HG02588 (cell line): ENCODE results near the gene SH3BGRL.

Experiments
- ATAC-seq: cut with Tn5 transposase; IDR thresholded peaks from one replicate; pipeline ENCODE4 v1.9.1; 2021; ENCODE audit warnings: mild to moderate bottlenecking, moderate library complexity; ENCODE audit not compliant: unreplicated experiment

Gene SH3BGRL

GRCh38 chrX:81201671-81202455 lies at the start of gene SH3BGRL, which contains the start of gene HMGN5:
TSS of gene SH3BGRL (plus strand) at chrX:81202102. CDS start at chrX:81202201, 99 bp downstream.
TSS of gene HMGN5 (minus strand) at chrX:81201913. CDS start at chrX:81121549, 80,364 bp downstream.
- peak; percentile 97 for ATAC-seq

DNA sequence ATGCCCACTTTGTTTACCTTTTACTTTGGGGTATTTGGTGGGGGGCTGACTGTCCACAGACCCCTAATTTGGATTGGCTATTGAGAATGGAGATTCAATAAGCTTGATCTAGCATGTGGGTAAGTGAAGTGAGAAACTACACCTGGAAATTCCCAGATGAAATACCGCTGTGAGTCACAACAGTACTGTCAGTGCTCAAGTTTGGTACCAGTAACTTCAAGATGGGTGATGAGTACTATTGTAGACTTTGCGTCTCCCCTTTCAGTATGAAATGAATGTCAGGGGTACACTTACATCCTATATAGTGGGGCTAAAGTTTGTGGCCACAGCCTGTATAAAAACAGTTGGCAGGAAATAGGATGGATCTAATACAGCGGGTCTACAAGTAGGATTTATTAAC lies 33.5 kb upstream of the SH3BGRL start:
- no peak for ATAC-seq

DNA sequence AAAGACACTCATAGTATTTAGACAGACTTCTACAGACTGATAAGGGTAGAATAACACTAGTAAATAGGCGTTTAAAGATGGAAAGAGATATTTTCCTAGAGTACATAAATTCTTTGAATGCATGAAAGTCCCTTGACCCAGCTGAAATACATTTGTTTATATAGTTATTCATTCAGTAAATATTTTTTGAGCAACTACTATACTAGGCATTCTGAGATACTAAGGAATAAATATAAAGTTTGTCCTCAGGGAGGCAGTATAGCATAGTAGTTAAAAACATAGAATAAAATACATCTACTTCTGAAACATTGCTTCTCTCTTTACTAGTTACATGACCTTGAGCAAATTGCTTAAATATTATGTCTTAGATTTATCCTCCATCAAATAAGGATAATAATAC lies 27.6 kb upstream of the SH3BGRL start:
- ATAC-seq, result no peak

- no peak for ATAC-seq
Observed at GRCh38 chrX:81195259-81195658, 6.6 kb upstream of the SH3BGRL start.

DNA sequence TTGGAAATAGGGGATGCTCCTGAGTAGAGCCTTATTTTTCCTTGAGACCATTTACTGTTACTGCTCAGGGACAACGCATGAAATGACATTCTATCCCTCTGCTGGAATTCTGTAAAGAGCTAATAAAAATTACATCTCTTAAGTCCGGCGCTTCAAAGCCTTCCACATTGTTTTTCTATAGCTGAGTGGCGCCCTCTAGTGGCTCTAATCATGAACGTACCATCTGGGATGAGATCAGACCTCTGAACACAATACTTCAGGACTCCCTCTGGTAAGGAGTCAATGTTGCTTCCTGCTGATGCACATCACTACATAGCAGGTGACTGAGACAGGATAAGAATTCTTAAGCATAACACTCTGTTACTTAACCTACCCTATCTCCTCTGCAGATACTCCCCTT lies 6.2 kb upstream of the SH3BGRL start:
- peak; percentile 65 for ATAC-seq

- no peak for ATAC-seq
Observed at GRCh38 chrX:81201071-81201470, 831 bp upstream of the SH3BGRL start.

DNA sequence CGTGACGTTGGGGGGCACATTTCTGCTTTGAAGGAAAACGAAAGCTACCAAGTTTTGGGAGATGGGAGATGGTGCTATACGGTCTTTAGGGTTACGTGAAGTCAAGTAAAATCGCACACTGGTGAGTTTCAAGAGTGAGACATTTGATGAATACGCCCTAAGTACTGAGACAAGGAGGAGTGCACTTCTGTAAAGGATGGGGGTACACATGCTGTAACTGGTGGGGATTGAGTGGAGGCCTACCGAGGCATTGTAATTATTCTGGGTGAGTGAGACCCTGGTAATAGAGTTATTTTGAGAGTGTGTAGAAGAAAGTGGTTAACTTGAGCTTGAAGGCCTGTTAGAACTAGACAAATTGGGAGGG lies 536 bp downstream of the SH3BGRL start:
- ATAC-seq, result no peak

GRCh38 chrX:81202943-81203342 lies 1.0 kb downstream of the SH3BGRL start:
- ATAC-seq, result no peak

GRCh38 chrX:81205551-81205950 lies 3.6 kb downstream of the SH3BGRL start:
- no peak for ATAC-seq

DNA sequence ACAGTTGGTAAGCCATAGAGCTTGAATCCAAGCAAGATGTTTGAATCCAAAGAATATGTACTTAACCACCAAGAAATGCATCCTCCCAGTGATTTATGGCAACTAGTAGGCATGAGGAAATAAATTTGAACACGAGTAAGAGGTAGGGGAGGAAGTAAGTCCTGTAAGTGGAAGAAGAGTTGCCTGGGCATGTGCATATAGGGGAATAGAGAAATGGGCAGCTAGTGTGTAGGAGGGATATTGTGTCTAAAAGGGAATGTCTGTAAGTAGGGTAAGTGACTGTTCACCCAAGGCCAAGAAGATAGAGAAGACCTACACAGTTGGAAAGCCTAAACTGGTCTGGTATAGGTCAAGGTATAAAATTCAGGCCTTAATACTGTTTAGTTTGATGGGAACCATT lies 4.6 kb downstream of the SH3BGRL start:
- no peak for ATAC-seq

DNA sequence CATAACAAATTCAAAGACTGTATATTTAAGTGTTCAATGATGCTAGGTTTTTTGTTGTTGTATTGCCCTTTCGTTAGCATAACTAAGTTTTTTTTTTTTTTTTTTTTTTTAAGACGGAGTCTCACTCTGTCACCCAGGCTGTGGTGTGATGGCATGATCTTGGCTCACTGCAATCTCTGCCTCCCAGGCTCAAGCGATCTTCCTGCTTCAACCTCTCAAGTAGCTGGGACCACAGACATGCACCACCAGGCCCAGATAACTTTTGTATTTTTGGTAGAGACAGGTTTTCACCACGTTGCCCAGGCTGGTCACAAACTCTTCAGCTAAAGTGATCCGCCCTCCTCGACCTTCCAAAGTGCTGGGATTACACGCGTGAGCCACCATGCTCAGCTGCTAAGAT lies 7.0 kb downstream of the SH3BGRL start:
- no peak for ATAC-seq

- ATAC-seq, result no peak
Observed at GRCh38 chrX:81215685-81216084, 13.8 kb downstream of the SH3BGRL start.

DNA sequence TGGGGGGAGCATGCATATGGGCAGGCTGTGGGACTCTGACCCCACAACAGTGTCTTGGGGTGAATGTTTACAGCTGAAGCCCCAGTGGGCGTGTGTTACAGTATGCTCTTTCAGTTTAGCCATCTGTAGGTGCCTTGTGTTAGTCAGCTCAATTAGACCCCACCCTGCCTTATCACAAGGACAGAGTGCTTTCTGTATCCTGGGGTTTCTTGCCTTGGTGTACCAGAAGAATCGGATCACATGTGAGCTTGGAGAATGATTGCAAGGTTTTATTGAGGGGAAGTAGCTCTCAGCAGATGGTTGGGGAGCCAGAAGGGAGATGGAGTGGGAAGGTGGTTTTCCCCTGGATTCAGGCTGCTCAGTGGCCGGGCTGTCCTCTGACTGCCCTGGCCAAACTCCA lies 27.3 kb downstream of the SH3BGRL start:
- no peak for ATAC-seq

DNA sequence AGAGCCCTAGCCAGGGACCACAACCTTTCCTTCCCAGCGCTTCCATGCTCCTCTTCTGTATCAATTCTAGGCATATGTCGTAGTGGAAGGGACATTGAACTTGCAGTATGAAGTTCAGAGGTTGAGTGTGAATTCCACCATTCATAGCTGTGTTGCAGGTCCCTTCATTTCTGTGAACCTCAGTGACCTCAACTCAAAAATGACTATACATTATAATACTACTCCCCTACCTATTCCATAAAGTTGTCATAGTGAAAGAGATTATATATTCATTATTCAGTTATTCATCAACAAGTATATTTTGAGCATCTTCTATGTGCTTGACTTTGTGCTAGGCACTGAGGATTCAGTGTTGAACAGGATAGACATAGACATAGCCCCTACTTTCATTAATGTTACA lies 28.0 kb downstream of the SH3BGRL start:
- no peak for ATAC-seq

DNA sequence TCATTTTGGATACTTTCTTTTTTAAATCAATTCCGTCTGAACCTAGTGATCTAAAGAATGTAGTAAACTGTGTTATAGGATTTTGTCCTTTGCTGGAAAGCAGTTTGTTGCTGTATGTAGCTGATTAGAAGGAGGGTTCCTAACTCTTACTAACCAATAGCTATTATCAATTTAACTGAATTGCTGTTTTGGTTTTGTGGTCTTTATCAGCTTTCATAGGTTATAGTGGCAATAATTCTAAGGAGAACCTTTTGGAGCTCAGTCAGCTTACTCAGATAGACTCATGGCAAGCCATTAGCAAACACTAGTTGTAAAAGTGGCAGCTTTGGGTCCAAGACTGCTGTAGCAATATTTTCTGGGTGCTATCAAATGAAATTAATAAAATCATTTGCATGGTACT lies 29.6 kb downstream of the SH3BGRL start:
- no peak for ATAC-seq

DNA sequence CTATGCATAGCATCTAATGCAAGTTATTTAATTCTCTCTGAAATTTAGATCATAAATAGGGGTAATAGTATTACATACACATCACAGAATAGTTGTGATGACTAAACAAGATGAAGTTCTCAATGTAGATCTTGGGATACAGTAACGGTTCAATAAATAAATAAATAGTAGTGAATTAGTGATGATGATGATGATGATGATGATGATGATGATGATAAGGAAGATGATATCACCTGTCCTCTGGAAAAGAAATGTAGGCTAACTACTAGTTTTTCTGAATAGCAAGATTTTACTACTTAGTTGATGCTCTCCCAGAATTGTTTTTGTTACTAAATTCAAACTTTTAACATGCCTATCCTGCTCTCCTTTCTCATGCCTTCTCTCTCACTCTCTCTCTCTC lies 30.3 kb downstream of the SH3BGRL start:
- ATAC-seq, result no peak

DNA sequence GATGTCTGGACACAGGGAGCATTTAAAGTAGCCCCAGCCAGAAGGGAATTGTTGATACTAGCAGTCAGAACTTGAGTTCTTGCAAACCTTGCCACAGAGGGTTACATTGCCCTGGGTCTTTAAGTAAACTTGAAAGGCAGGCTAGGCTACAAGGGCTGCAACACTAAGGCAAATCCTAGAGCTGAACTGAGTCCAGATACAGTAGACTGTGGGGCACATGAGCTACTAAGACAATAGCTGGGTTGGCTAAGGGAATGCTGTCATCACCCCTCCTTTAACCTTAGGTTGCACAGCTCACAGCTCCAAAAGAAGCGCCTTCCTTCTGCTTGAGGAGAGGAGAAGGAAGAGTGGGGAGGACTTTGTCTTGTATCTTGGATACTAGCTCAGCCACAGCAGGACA lies 35.6 kb downstream of the SH3BGRL start:
- no peak for ATAC-seq

GRCh38 chrX:81238166-81238565 lies 36.3 kb downstream of the SH3BGRL start:
- ATAC-seq, result no peak

DNA sequence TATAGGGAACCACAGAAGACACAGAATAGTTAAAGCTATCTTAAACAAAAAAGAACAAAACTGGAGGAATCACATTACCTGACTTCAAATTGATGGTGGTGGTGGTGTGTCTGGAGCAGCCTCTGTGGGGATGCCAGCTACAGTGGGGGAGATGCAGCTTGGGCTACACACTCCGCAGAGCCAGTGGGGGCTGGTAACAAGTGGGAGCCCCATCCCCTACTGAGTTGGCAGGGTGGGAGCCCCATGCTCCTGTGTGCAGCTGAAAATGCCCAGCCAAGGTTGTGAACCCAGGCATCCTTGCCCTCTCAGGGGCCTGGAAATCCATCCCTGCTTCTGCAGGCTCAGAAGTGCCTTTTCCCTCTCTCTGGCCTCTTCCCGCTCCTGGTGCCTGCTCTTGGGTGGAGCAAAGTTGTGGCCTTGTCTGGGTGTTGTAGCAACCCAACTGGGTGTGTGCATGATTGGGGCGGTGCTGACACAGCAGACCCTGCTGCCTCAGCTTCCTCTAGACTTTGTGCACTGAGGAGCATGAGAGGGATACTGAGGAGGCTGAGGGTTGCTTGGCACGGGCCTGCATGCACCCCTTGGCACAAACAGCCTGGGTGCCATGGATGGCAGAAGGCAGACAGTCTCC lies 38.9 kb downstream of the SH3BGRL start:
- ATAC-seq, result no peak

- ATAC-seq, result no peak
Observed at GRCh38 chrX:81241753-81242152, 39.9 kb downstream of the SH3BGRL start.

DNA sequence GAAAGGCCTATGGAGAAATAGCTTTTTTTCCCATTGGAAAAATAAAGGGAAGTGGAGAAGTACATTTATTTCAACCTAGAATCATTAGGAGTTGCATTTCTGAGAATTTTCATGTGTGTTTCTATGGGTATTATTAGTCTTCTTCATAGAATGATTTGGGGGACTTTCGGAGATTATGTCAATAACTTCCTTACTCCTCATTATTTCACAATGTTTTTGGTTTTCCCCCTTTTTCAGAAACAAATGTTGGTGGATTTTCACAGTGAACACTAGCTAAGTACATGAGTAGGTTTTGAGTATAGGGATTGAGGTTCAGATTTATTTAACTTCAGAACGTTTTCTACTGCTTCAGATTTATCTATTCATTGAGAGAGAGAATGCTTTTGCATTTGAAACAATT lies 54.0 kb downstream of the SH3BGRL start:
- no peak for ATAC-seq

GRCh38 chrX:81257817-81258216 lies 55.9 kb downstream of the SH3BGRL start:
- no peak for ATAC-seq
